ENCODE results near the gene DLST. TPM values are rescaled to one million over a fixed set of nuclear protein-coding genes. Genes with fewer than 3 reads are reported as not detected.

Gene DLST
- polyA plus RNA-seq, 3 donors, result 6.7 to 76.5 (median 7.3) TPM

- Mint-ChIP-seq H3K27me3 (ENCODE audit: low read depth in 3 of 3) (peaks cover 14 to 19% (median 17%) of the 10 kb centered on the region in 3 donors), H3K4me1 (peaks cover 4% of the 10 kb centered on the region), H3K4me3 (no peak overlapping the region), H3K9me3 (no peaks in the 10 kb centered on the region), H3K36me3 (no peaks in the 10 kb centered on the region), H3K27ac (no peak overlapping the region)
- H3K9me3 ChIP-seq (replicated peaks in 1 of 2; ENCODE audit: control insufficient read depth in 1 of 2, insufficient read depth in 1 of 2, low read length in 2 of 2), result no peaks in the 10 kb centered on the region
- no peaks in the 10 kb centered on the region for H3K79me2 ChIP-seq (ENCODE audit: insufficient read depth, low read length)
- peaks cover 3 to 6% of the 10 kb centered on the region in 2 donors for H3K4me1 ChIP-seq (ENCODE audit: control insufficient read depth in 1 of 2, insufficient read depth in 2 of 2, low read length in 2 of 2)
- no peaks in the 10 kb centered on the region for H4K20me1 ChIP-seq (ENCODE audit: insufficient read depth, low read length)
- TF ChIP-seq CTCF (IDR thresholded peaks at IDR 0.05), result no peak
- WGBS (ENCODE audit: insufficient coverage), result 89% methylated on average over 8 of the region's 22 CpGs
- no peaks in the 10 kb centered on the region for H3K36me3 ChIP-seq (replicated peaks in 1 of 2; ENCODE audit: control insufficient read depth in 1 of 2, insufficient read depth in 2 of 2, low read length in 2 of 2)
- H3K4me3 ChIP-seq (replicated peaks in 1 of 3; ENCODE audit: low read depth in 2 of 3, low read length in 3 of 3), result no peak overlapping the region
- H3K9ac ChIP-seq (ENCODE audit: insufficient read depth, low read length, poor library complexity, severe bottlenecking), result no peak overlapping the region
- H3K27me3 ChIP-seq (ENCODE audit: control insufficient read depth in 2 of 2, insufficient read depth in 2 of 2, low read length in 2 of 2), result peaks cover 3 to 15% of the 10 kb centered on the region in 2 donors
- H3K4me2 ChIP-seq (replicated peaks; ENCODE audit: extremely low read depth, low read length, poor library complexity, severe bottlenecking), result no peak overlapping the region
- no peak for DNase-seq
- intact Hi-C loops (cut with micrococcal nuclease), result no loop called here
- H3K27ac ChIP-seq (ENCODE audit: low read depth in 1 of 2, low read length in 2 of 2), result no peak overlapping the region
- H2AFZ ChIP-seq (ENCODE audit: insufficient read depth, low read depth, low read length, poor library complexity, severe bottlenecking), result no peak overlapping the region
These were observed 37.9 kb downstream of the DLST start for GRCh38 chr14:74919421-74920165.

- Histone ChIP-seq H2AFZ (ENCODE audit: insufficient read depth, low read depth, low read length, poor library complexity, severe bottlenecking) (no peak overlapping the region), H3K4me1 (ENCODE audit: control insufficient read depth in 1 of 2, insufficient read depth in 2 of 2, low read length in 2 of 2) (peaks cover 3 to 6% of the 10 kb centered on the region in 2 donors), H3K27ac (ENCODE audit: low read depth in 1 of 2, low read length in 2 of 2) (no peak overlapping the region), H3K4me2 (replicated peaks; ENCODE audit: extremely low read depth, low read length, poor library complexity, severe bottlenecking) (no peak overlapping the region), H4K20me1 (ENCODE audit: insufficient read depth, low read length) (no peaks in the 10 kb centered on the region), H3K9ac (ENCODE audit: insufficient read depth, low read length, poor library complexity, severe bottlenecking) (no peak overlapping the region), H3K9me3 (replicated peaks in 1 of 2; ENCODE audit: control insufficient read depth in 1 of 2, insufficient read depth in 1 of 2, low read length in 2 of 2) (no peaks in the 10 kb centered on the region), H3K27me3 (ENCODE audit: control insufficient read depth in 2 of 2, insufficient read depth in 2 of 2, low read length in 2 of 2) (peaks cover 3 to 15% of the 10 kb centered on the region in 2 donors), H3K36me3 (replicated peaks in 1 of 2; ENCODE audit: control insufficient read depth in 1 of 2, insufficient read depth in 2 of 2, low read length in 2 of 2) (no peaks in the 10 kb centered on the region), H3K79me2 (ENCODE audit: insufficient read depth, low read length) (no peaks in the 10 kb centered on the region), H3K4me3 (replicated peaks in 1 of 3; ENCODE audit: low read depth in 2 of 3, low read length in 3 of 3) (no peak overlapping the region)
- Mint-ChIP-seq H3K4me1 (peaks cover 4% of the 10 kb centered on the region), H3K27me3 (ENCODE audit: low read depth in 3 of 3) (peaks cover 14 to 19% (median 17%) of the 10 kb centered on the region in 3 donors), H3K36me3 (no peaks in the 10 kb centered on the region), H3K4me3 (no peak overlapping the region), H3K27ac (no peak overlapping the region), H3K9me3 (no peaks in the 10 kb centered on the region)
- 98% methylated on average over 4 of the region's 4 CpGs for WGBS (ENCODE audit: insufficient coverage)
- TF ChIP-seq CTCF (IDR thresholded peaks at IDR 0.05), result no peak
- intact Hi-C loops (cut with micrococcal nuclease), result no loop called here
- no peak for DNase-seq
These were observed 38.6 kb downstream of the DLST start for GRCh38 chr14:74920281-74920680.
